Activated effector memory CD4-positive, alpha-beta T cell treated with Interleukin-2 at 50 U/mL for 16 hours (primary cell): ENCODE results near the gene DOCK1.
"Not testable (repeated sequence)": the region's sequence is repeated elsewhere in the genome, so short reads cannot be mapped to it uniquely, and the experiment has no call there.

Source experiments
- DNase-seq: peaks from one replicate; pipeline ENCODE4 v3.0.0-alpha.2; 2020

The DOCK1 gene

DNA sequence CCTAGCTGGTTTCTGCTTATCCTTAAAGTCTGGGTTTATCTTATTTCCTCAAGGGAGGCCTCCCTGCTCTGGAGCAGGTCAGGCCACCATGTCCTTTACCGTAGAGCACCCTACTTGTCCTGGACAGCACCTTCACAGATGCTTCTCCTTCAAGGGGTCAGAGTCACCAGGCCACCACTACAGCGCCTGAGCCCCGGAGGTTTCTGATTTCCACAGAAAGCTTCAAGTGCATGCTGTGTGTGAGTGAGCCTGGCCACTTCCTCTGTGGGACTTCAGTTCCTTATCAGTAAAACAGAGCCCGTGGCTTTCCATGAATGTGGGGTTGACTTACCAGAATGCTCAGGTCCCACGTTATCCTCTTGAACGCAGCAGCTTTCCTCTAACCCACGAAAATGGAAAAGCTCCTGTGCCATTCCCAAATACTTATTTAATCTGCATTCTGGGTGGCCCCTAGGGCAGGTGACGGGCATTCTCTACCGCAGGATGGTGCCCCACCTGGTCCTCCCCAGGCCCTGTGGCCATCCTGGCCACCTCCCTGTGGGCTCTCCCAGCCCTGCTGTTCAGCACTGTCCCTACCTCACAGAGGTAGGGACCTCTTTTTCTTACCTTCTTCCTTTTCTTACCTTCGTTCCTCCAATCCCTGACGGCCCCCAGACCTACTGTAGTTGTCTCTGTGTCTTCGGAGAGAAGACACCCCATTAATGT, 1.4 kb upstream of the DOCK1 start:
- no peak for DNase-seq

- DNase-seq = no peak
Measured at GRCh38 chr10:126904516-126904817, 761 bp upstream of the DOCK1 start.

- DNase-seq = no peak
Measured at GRCh38 chr10:126905776-126906703, 812 bp downstream of the DOCK1 start.

GRCh38 chr10:126906704-126907422, 1.6 kb downstream of the DOCK1 start:
- no peak for DNase-seq

DNA sequence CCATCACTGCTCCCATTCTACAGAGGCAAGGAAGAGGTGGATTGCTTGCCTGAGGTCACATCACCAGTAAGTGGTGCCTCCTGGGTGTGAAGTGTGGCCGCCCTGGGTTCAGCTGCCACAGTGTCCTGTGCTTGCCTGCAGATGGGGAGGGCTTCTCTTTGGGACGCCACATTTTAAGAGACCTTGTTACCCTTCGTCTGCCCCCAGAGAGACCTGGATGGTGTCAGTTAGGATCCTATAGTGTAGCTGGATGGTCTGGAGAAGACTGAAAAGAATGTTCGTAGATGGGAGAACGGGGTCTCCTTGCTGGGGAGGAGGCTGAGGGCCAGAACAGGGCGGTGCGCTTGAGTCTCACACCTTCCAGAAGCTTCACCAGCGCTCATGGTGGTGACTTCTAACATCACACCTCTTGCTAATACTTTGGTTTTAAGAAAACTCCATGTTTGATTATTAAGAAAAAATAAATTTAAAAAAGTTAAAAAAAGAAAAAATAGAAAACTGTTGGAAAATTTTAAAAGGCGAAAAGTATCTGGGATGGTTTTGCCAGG, 2.3 kb downstream of the DOCK1 start:
- DNase-seq = no peak

DNA sequence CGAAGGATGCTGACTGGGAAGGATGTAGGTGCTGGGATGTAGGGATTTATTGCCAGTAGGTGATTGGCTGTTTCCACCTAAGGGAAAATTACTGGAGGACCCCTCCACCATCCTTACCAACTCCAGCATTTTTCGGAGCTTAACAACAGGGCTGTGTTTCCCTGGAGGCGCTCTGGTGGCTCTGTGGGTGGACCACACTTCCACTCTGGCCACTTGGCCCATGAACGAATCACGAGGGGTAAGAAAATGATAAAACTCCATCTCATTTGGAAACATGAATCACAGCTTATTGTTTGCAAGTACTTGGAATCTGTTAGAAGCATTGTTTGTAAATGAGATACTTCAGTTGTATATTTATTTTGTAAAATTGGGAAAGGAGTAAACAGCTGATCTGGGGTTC, 3.0 kb downstream of the DOCK1 start:
- DNase-seq = no peak

- DNase-seq = no peak
Measured at GRCh38 chr10:126908729-126909128, 3.5 kb downstream of the DOCK1 start.

- no peak for DNase-seq
Measured at GRCh38 chr10:126909147-126909546, 3.9 kb downstream of the DOCK1 start.

GRCh38 chr10:126910196-126910595, 5.0 kb downstream of the DOCK1 start:
- no peak for DNase-seq

- no peak for DNase-seq
Measured at GRCh38 chr10:126910798-126911197, 5.6 kb downstream of the DOCK1 start.

DNA sequence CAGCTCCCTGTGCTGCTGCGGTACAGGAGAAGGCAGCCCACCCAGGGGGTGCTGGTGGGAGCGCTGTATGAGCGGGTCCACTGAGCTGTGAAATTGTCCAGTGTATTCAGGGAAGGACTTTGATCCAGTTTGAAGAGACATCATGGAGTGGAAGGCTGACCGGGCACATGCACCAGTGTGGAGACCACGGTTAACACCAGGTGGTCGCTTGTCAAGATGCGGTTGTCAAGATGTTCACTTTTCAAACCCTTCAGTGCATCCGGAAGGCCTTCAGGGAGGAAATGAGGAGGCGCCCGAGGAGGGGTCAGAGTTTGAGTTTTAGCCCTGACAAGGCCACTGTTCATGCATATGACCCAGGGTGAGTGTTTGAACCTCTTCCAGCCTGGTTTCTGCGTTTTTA, 6.1 kb downstream of the DOCK1 start:
- no peak for DNase-seq

GRCh38 chr10:126913316-126913715, 8.1 kb downstream of the DOCK1 start:
- no peak for DNase-seq

DNA sequence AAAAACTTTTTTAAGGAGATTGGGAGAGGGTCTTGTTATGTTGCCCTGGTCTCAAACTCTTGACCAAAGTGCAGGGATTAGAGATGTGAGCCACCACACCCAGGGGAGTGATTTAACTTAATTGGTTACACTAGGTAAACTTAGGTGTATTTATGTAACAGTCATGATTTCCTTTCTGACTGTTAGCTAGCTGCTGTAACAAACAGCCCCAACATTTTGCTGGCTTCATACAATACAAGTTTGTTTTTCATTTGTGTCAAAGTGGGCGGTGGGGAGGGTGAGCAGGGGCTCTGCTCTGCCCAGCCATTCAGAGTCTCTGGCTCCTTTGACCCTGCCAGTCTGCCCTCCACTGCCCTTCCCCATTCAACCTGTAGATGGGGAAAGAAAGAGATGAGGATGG, 9.3 kb downstream of the DOCK1 start:
- DNase-seq = no peak

DNA sequence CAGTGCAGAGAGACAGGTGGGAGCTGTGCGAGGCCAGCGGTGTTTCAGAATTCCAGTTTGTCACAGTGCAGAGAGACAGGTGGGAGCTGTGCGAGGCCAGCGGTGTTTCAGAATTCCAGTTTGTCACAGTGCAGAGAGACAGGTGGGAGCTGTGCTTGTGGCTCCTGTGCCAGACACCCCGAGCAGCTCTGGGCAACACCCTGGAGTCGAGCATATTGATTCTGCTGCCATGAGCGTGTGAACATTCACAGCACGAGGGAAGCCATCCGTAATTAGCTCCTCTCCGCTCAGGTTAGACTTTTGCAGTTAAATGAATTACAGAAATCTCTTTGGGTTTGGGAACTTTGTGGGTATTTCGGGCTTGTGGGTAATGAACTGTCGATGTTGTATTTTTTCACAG, 11.7 kb downstream of the DOCK1 start:
- not testable (repeated sequence) for DNase-seq

- DNase-seq = no peak
Measured at GRCh38 chr10:126917375-126917774, 12.1 kb downstream of the DOCK1 start.

DNA sequence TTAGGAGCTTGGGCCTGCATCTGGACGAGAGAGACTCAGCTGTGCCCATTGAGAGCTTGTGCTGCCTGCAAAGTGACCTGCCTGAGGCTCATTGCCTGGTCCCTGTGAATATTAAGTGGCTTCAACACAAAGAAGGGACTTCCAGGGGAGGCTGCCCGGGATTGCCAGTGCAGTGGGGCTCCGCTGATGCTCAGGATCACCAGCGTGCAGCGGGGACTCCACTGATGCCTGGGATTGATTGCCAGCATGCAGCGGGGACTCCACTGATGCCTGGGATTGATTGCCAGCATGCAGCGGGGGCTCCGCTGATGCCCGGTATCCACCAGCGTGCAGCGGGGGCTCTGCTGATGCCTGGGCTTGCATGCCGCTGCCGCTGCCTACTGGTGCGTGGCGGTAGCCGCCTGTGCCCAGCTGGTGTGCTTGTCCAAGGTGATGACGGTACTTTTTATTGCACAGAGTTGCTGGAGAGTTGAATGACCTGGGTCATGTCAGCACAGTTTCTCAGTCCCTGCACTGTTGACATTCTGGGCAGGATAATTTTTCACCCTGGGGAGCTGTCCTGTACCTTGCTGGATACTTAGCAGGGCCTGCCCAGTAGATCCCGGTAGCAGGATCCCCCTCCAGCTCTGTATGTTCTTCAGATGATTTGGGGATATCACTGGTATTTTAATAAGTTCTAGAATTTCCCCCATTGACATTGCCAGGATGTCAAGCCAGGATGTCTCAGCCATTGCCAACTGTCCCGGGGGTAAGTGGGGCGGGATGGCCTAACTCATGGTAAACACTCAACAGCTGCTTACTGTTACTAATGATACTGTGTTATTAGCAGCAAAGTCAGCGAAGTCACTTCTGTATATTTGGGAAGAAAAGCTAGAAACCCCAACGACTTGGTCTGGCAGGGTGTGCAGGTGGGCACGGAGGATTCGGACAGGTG, 13.0 kb downstream of the DOCK1 start:
- DNase-seq = no peak

- no peak for DNase-seq
Measured at GRCh38 chr10:126919426-126919825, 14.2 kb downstream of the DOCK1 start.

GRCh38 chr10:126921162-126921561, 15.9 kb downstream of the DOCK1 start:
- no peak for DNase-seq

GRCh38 chr10:126921974-126922525, 16.8 kb downstream of the DOCK1 start:
- DNase-seq = no peak

DNA sequence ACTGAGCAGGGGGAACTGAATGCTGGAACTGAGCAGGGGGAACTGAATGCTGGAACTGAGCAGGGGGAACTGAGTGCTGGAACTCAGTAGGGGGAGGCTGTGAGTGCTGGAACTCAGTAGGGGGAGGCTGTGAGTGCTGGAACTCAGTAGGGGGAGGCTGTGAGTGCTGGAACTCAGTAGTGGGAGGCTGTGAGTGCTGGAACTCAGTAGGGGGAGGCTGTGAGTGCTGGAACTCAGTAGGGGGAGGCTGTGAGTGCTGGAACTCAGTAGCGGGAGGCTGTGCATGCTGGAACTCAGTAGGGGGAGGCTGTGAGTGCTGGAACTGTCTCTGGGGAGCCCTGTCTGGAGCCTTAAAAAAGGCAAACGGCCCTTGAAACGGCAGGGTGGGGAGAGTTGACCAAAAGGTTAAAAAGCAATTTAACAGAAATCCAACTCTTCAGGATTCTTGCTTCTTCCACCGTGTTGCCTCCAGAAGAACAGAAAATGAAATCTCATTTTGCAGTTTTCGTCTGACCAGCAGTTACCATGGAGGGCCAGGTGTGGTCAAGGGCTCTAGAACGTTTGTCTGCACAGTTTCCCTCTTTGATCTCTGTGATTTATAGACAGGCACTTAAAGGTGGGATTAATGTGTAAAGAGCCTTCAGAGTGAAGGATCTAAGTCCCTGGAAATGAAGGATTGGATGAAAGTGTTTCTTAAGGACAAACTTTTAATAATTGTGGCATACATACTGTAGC, 19.1 kb downstream of the DOCK1 start:
- DNase-seq = no peak

GRCh38 chr10:126924915-126925300, 19.7 kb downstream of the DOCK1 start:
- DNase-seq = no peak
